H1 (cell line): Measurements from ENCODE around the gene SYT14. TPM values are rescaled to one million over a fixed set of nuclear protein-coding genes. Genes with fewer than 3 reads are reported as not detected.

ENCODE experiments used
- CTCF ChIA-PET: fragments of 300-600 bp; sonication (Branson Sonifier 250); formaldehyde crosslinking; loops from one replicate; lab custom pipeline; 2021; ENCODE audit not compliant: partially characterized antibody; lab: Charles Lee
- POLR2A ChIA-PET: fragments of 300-600 bp; sonication (Branson Sonifier 250); formaldehyde crosslinking; loops from one replicate; lab custom pipeline; 2021; ENCODE audit warnings: inconsistent platforms; ENCODE audit not compliant: partially characterized antibody; lab: Charles Lee
- DNase-seq, 2 experiments: peaks; one replicate each; pipeline versions ENCODE4 v3.0.0 to v3.0.0-alpha.2; 2010 to 2022; ENCODE audit warnings: low spot score in 2 of 2, low read depth in 1 of 2, mixed read lengths in 1 of 2
- FAIRE-seq: peaks from 2 replicates; lab custom pipeline; 2011; peaks lifted over from hg19 to GRCh38; lab: Jason Lieb, UNC
- H2AFZ ChIP-seq: 2 replicates; pipeline ENCODE4 v1.8.1; 2012; ENCODE audit warnings: low read length, inconsistent platforms
- H2AK5ac ChIP-seq: 2 replicates; pipeline ENCODE4 v1.6.1; 2013; ENCODE audit warnings: low read depth, low read length
- H2BK120ac ChIP-seq: replicated peaks from 2 replicates; pipeline ENCODE3; 2013; ENCODE audit warnings: low read depth, low read length, inconsistent platforms
- H2BK12ac ChIP-seq: 2 replicates; pipeline ENCODE4 v1.6.1; 2013; ENCODE audit warnings: low read depth, low read length
- H2BK15ac ChIP-seq: 2 replicates; pipeline ENCODE4 v1.6.1; 2013; ENCODE audit warnings: low read length
- H2BK20ac ChIP-seq: 2 replicates; pipeline ENCODE4 v1.6.1; 2013; ENCODE audit warnings: low read length
- H2BK5ac ChIP-seq: 2 replicates; pipeline ENCODE4 v1.6.1; 2013; ENCODE audit warnings: low read depth, low read length
- H3K14ac ChIP-seq: 2 replicates; pipeline ENCODE4 v1.6.1; 2013; ENCODE audit warnings: inconsistent platforms; ENCODE audit not compliant: insufficient read length
- H3K18ac ChIP-seq: 2 replicates; pipeline ENCODE4 v1.6.1; 2013; ENCODE audit warnings: low read length; ENCODE audit errors: extremely low read depth
- H3K23ac ChIP-seq: 2 replicates; pipeline ENCODE4 v1.6.1; 2013; ENCODE audit warnings: inconsistent platforms; ENCODE audit not compliant: insufficient read length
- H3K23me2 ChIP-seq: 2 replicates; pipeline ENCODE4 v1.6.1; 2013; ENCODE audit warnings: low read depth, low read length
- H3K27ac ChIP-seq: 2 replicates; pipeline ENCODE4 v1.6.1; 2011; ENCODE audit warnings: low read depth, low read length, inconsistent platforms
- H3K27me3 ChIP-seq, 4 experiments: replicated peaks in 1 of 4; 1 replicate in 1 of 4; 2 replicates in 3 of 4; pipeline versions ENCODE4 v1.6.1 to v1.8.1; 2011 to 2013; ENCODE audit warnings: low read length in 3 of 4, mild to moderate bottlenecking in 3 of 4, inconsistent platforms in 2 of 4, mixed read lengths in 2 of 4, moderate library complexity in 1 of 4; ENCODE audit not compliant: control insufficient read depth in 3 of 4, insufficient read depth in 3 of 4; ENCODE audit errors: extremely low read depth in 1 of 4
- H3K36me3 ChIP-seq, 4 experiments: 2 replicates each; pipeline versions ENCODE4 v1.6.1 to v1.8.1; 2011 to 2013; ENCODE audit warnings: mild to moderate bottlenecking in 4 of 4, low read length in 3 of 4, moderate library complexity in 2 of 4, control low read depth in 1 of 4, inconsistent platforms in 1 of 4; ENCODE audit not compliant: insufficient read depth in 4 of 4, control insufficient read depth in 2 of 4
- H3K4ac ChIP-seq: replicated peaks from 2 replicates; pipeline ENCODE3; 2013; ENCODE audit warnings: low read length, low read depth, mixed read lengths, inconsistent platforms; ENCODE audit not compliant: insufficient read length
- H3K4me1 ChIP-seq, 4 experiments: replicated peaks in 1 of 4; 1 replicate in 1 of 4; 2 replicates in 3 of 4; pipeline versions ENCODE4 v1.6.1 to v1.8.1; 2011 to 2013; ENCODE audit warnings: low read length in 3 of 4, inconsistent platforms in 2 of 4, mixed read lengths in 1 of 4; ENCODE audit not compliant: insufficient read depth in 4 of 4, control insufficient read depth in 3 of 4
- H3K4me2 ChIP-seq, 2 experiments: 2 replicates each; pipeline versions ENCODE4 v1.6.1 to v1.8.1; 2011 to 2013; ENCODE audit warnings: low read depth in 2 of 2, low read length in 2 of 2, control low read depth in 1 of 2, inconsistent platforms in 1 of 2, mild to moderate bottlenecking in 1 of 2; ENCODE audit not compliant: insufficient read depth in 1 of 2
- H3K4me3 ChIP-seq, 4 experiments: fragments of 200-600, 300-600 bp in 1 of 4; sonication (generic), shearing (Covaris generic), sonication (Bioruptor Twin) in 1 of 4; 2 replicates each; pipeline versions ENCODE4 v1.5.1 to v1.8.1; 2011 to 2016; ENCODE audit warnings: low read length in 4 of 4, low read depth in 3 of 4, control low read depth in 2 of 4, inconsistent platforms in 2 of 4, mild to moderate bottlenecking in 2 of 4, mixed read lengths in 1 of 4, moderate library complexity in 1 of 4; ENCODE audit not compliant: insufficient read depth in 2 of 4; ENCODE audit errors: extremely low read depth in 1 of 4
- H3K56ac ChIP-seq: replicated peaks from 2 replicates; pipeline ENCODE3; 2013; ENCODE audit warnings: low read depth, mild to moderate bottlenecking, mixed read lengths, low read length, inconsistent platforms; ENCODE audit not compliant: insufficient read length
- H3K79me1 ChIP-seq: 2 replicates; pipeline ENCODE4 v1.6.1; 2013; ENCODE audit warnings: low read depth, low read length, control low read depth
- H3K79me2 ChIP-seq, 2 experiments: 2 replicates each; pipeline versions ENCODE4 v1.6.1 to v1.8.1; 2012 to 2013; ENCODE audit warnings: low read length in 2 of 2, mild to moderate bottlenecking in 2 of 2, inconsistent platforms in 1 of 2; ENCODE audit not compliant: insufficient read depth in 2 of 2, control insufficient read depth in 1 of 2
- H3K9ac ChIP-seq, 4 experiments: replicated peaks in 1 of 4; 1 replicate in 1 of 4; 2 replicates in 3 of 4; pipeline versions ENCODE4 v1.6.1 to v1.8.1; 2011 to 2013; ENCODE audit warnings: low read depth in 3 of 4, low read length in 3 of 4, control low read depth in 2 of 4, mild to moderate bottlenecking in 2 of 4, moderate library complexity in 2 of 4, inconsistent platforms in 1 of 4; ENCODE audit errors: extremely low read depth in 1 of 4
- H3K9me3 ChIP-seq, 2 experiments: 2 replicates each; pipeline versions ENCODE4 v1.6.1 to v1.8.1; 2012 to 2013; ENCODE audit warnings: mild to moderate bottlenecking in 2 of 2, moderate library complexity in 2 of 2, control low read depth in 1 of 2, inconsistent platforms in 1 of 2, low read depth in 1 of 2, low read length in 1 of 2, mixed read lengths in 1 of 2; ENCODE audit not compliant: insufficient read depth in 2 of 2
- H4K20me1 ChIP-seq, 2 experiments: replicated peaks in 1 of 2; 2 replicates each; pipeline versions ENCODE3 to v1.8.1; 2011 to 2013; ENCODE audit warnings: inconsistent platforms in 2 of 2, low read length in 2 of 2, mild to moderate bottlenecking in 1 of 2; ENCODE audit not compliant: insufficient read depth in 2 of 2, control insufficient read depth in 1 of 2
- H4K5ac ChIP-seq: 2 replicates; pipeline ENCODE4 v1.6.1; 2013; ENCODE audit warnings: low read length, low read depth, mixed read lengths, inconsistent platforms; ENCODE audit not compliant: insufficient read length
- H4K8ac ChIP-seq: 2 replicates; pipeline ENCODE4 v1.8.0; 2013; ENCODE audit warnings: mild to moderate bottlenecking, moderate library complexity, low read length, inconsistent platforms; ENCODE audit not compliant: insufficient read depth; ENCODE audit errors: extremely low read depth
- H4K91ac ChIP-seq: replicated peaks from 2 replicates; pipeline ENCODE3; 2013; ENCODE audit warnings: low read length, mixed read lengths, inconsistent platforms; ENCODE audit not compliant: insufficient read length
- ASH2L ChIP-seq: fragments of 200-600, 300-600 bp; sonication (generic); IDR thresholded peaks from one replicate; pipeline ENCODE4 v1.7.1; 2017; ENCODE audit warnings: low read length
- CBX8 ChIP-seq: fragments of 300-800, 300-1000 bp; sonication (generic); IDR thresholded peaks from 2 replicates; pipeline ENCODE4 v1.7.1; 2016; ENCODE audit warnings: low read depth, low read length, borderline replicate concordance
- GABPA ChIP-seq: IDR thresholded peaks from 2 replicates; pipeline ENCODE4 v1.6.1; 2011; ENCODE audit warnings: mild to moderate bottlenecking, low read length, moderate library complexity, borderline replicate concordance; ENCODE audit not compliant: insufficient read depth
- GTF2F1 ChIP-seq: IDR thresholded peaks from 2 replicates; pipeline ENCODE4 v1.6.1; 2012; ENCODE audit warnings: low read depth, low read length, improper control_type of control experiment, borderline replicate concordance
- HDAC6 ChIP-seq: IDR thresholded peaks from one replicate; pipeline ENCODE4 v1.7.1; 2012; ENCODE audit warnings: low read depth, mild to moderate bottlenecking, inconsistent platforms, low read length, moderate library complexity
- KDM1A ChIP-seq: fragments of 200-600, 300-600 bp; sonication (generic); IDR thresholded peaks from 2 replicates; pipeline ENCODE4 v1.7.1; 2016; ENCODE audit warnings: mild to moderate bottlenecking, low read length, borderline replicate concordance
- KDM5A ChIP-seq: fragments of 200-600 bp; IDR thresholded peaks from 2 replicates; pipeline ENCODE4 v1.7.1; 2012; ENCODE audit warnings: mild to moderate bottlenecking, low read length, inconsistent platforms, mixed read lengths
- POLR2A ChIP-seq, 2 experiments: IDR thresholded peaks; 1 replicate in 1 of 2; 2 replicates in 1 of 2; pipeline ENCODE4 v1.6.1; 2011; ENCODE audit warnings: low read depth in 2 of 2, low read length in 2 of 2, mild to moderate bottlenecking in 2 of 2; ENCODE audit errors: control extremely low read depth in 1 of 2
- RAD21 ChIP-seq, 2 experiments: IDR thresholded peaks in 1 of 2; conservative IDR thresholded peaks in 1 of 2; 2 replicates each; pipeline ENCODE4 v1.6.1; 2011; ENCODE audit warnings: low read depth in 2 of 2, low read length in 2 of 2, improper control_type of control experiment in 1 of 2, inconsistent platforms in 1 of 2, mild to moderate bottlenecking in 1 of 2, moderate library complexity in 1 of 2
- SIRT6 ChIP-seq: IDR thresholded peaks from one replicate; pipeline ENCODE4 v1.7.1; 2012; ENCODE audit warnings: low read length, inconsistent platforms
- SP1 ChIP-seq: IDR thresholded peaks from 2 replicates; pipeline ENCODE4 v1.6.1; 2011; ENCODE audit warnings: low read depth, low read length
- SP4 ChIP-seq: IDR thresholded peaks from 2 replicates; pipeline ENCODE4 v1.6.1; 2012; ENCODE audit warnings: low read length, inconsistent platforms
- TAF7 ChIP-seq: optimal IDR thresholded peaks from 2 replicates; pipeline ENCODE3; 2011; ENCODE audit warnings: low read depth, mild to moderate bottlenecking, inconsistent platforms, low read length, moderate library complexity, borderline replicate concordance
- ZNF274 ChIP-seq: IDR thresholded peaks from 2 replicates; pipeline ENCODE4 v1.7.0; 2012; ENCODE audit warnings: low read length, borderline replicate concordance; ENCODE audit errors: extremely low read depth
- WGBS, 2 experiments: shearing (Covaris generic) in 1 of 2; methylation state at CpG; one replicate each; pipeline versions ENCODE4 v1.1.6 to v1.1.7; 2013 to 2015; ENCODE audit warnings: low lambda C conversion rate in 2 of 2, mixed read lengths in 2 of 2, inconsistent platforms in 1 of 2, low coverage in 1 of 2, missing lambda C conversion rate in 1 of 2; ENCODE audit not compliant: insufficient replicate concordance in 2 of 2, insufficient coverage in 1 of 2, insufficient read length in 1 of 2; ENCODE audit errors: extremely low coverage in 1 of 2, missing lambda C conversion rate in 1 of 2; 5-methylcytosine and 5-hydroxymethylcytosine counted together
- polyA plus RNA-seq, 7 experiments: library from polyadenylated mRNA; depleted of rRNA in 3 of 7; stranded (reverse) in 5 of 7; unstranded in 2 of 7; fragments of >200 nt in 5 of 7; fragments of 200-250 nt in 2 of 7; gene quantifications; 1 replicate in 5 of 7; 2 replicates in 1 of 7; 4 replicates in 1 of 7; pipeline versions ENCODE4 v1.2.1 to v1.2.3, GENCODE V29; 2011 to 2013; ENCODE audit warnings: missing spikeins in 2 of 7, mixed read lengths in 2 of 7
- total RNA-seq: library from RNA; stranded (reverse); fragmentation: NEBNext Ultra II Directional; extraction: Animal tissue kit (Norgen Biotek cat#: 25700); gene quantifications from 2 replicates; pipeline ENCODE4 v1.2.1, GENCODE V29; 2021
- TF ChIP-seq, protein P1 (sequence below): IDR thresholded peaks from 2 replicates; pipeline ENCODE4 v1.6.1; 2012; ENCODE audit warnings: inconsistent platforms

The SYT14 gene
- total and polyA plus RNA-seq, 2 of the 8 experiments (the other 6 are each of a cell fraction or from before 2014, with no cell fraction given) = 2.3 to 18.4 TPM

DNA sequence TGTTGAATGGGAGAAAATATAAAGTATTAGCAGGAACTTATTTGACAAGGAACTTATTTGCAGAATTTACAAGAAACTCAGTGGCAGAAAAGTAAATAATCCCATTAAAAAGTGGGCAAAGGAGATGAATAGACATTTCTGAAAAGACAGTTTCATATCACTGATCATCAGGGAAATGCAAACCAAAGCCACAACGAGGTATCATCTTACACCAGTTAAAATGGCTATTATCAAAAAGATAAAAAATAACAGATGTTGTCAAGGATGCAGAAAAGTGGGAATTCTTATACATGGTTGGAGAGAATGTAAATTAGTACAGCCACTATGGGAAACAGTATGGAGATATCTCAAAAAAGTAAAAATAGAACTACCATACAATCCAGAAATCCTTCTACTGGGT, 61.0 kb downstream of the SYT14 start:
- Histone ChIP-seq H3K27me3 (no peaks in the 10 kb centered on the region), H3K9me3 (no peaks in the 10 kb centered on the region), H3K4ac (no peak overlapping the region), H3K9ac (no peak overlapping the region), H3K14ac (no peak overlapping the region), H3K79me2 (no peaks in the 10 kb centered on the region), H2AK5ac (no peak overlapping the region), H4K20me1 (no peaks in the 10 kb centered on the region), H2BK15ac (no peak overlapping the region), H2BK12ac (no peak overlapping the region), H3K23ac (no peak overlapping the region), H3K23me2 (0 out of 2 replicates have a peak, but pooled peaks cover 1% of the 10 kb centered on the region), H3K56ac (no peak overlapping the region), H2BK120ac (no peak overlapping the region), H3K27ac (no peak overlapping the region), H4K91ac (no peak overlapping the region), H3K4me3 (no peak overlapping the region), H3K79me1 (no peaks in the 10 kb centered on the region), H2AFZ (no peak overlapping the region), H3K4me2 (no peak overlapping the region), H4K8ac (no peak overlapping the region), H3K4me1 (no peaks in the 10 kb centered on the region), H4K5ac (no peak overlapping the region), H2BK20ac (no peak overlapping the region), H3K36me3 (no peaks in the 10 kb centered on the region), H3K18ac (no peak overlapping the region), H2BK5ac (no peak overlapping the region)
- POLR2A ChIA-PET = no interaction called here
- CTCF ChIA-PET = interaction anchor here (0.6 kb wide), 1 partner anchor 175 kb away, joined by 3 read pairs; no protein-coding TSS in a partner anchor
- WGBS, 2 experiments = 73% methylated on average over 1 of the region's 1 CpG; no CpG with 5 or more reads in 1 of the 2 experiments
- FAIRE-seq = no peak
- no peak for DNase-seq
- TF ChIP-seq ASH2L = no peak
- no peak for TF ChIP-seq TAF7
- TF ChIP-seq POLR2A (IDR thresholded peaks at IDR 0.05; ENCODE audit: control extremely low read depth in 1 of 2, low read depth in 2 of 2, low read length in 2 of 2) = no peak
- no peak for TF ChIP-seq SP1
- no peak for TF ChIP-seq ZNF274
- TF ChIP-seq CBX8 = no peak
- TF ChIP-seq KDM1A = no peak
- no peak for TF ChIP-seq RAD21 (IDR thresholded peaks at IDR 0.05 in 1 of 2, conservative IDR thresholded peaks at IDR 0.05 in 1 of 2; ENCODE audit: low read depth in 2 of 2, low read length in 2 of 2)
- TF ChIP-seq SIRT6 = no peak
- no peak for TF ChIP-seq GTF2F1
- TF ChIP-seq SP4 = no peak
- no peak for TF ChIP-seq GABPA
- TF ChIP-seq, protein P1, sequence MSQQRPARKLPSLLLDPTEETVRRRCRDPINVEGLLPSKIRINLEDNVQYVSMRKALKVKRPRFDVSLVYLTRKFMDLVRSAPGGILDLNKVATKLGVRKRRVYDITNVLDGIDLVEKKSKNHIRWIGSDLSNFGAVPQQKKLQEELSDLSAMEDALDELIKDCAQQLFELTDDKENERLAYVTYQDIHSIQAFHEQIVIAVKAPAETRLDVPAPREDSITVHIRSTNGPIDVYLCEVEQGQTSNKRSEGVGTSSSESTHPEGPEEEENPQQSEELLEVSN = no peak
- no peak for TF ChIP-seq KDM5A
- TF ChIP-seq HDAC6 = no peak
